Ovary (tissue), 9 donors: ENCODE data around the gene ARHGEF4. TPM values are rescaled to one million over a fixed set of nuclear protein-coding genes. Genes with fewer than 3 reads are reported as not detected.

Experiments used
- DNase-seq, 5 donors: peaks; one replicate each; pipeline ENCODE4 v3.0.0-alpha.2; 2019 to 2020
- H3K27ac ChIP-seq, 2 donors: fragments of 200-600 bp; one replicate each; pipeline versions ENCODE4 v1.5.1 to v1.8.0; 2019 to 2022
- H3K27me3 ChIP-seq: fragments of 200-600 bp; one replicate; pipeline ENCODE4 v1.8.0; 2022
- H3K36me3 ChIP-seq: fragments of 200-600 bp; sonication (generic); one replicate; pipeline ENCODE4 v1.5.1; 2019
- H3K4me1 ChIP-seq: one replicate; pipeline ENCODE4 v1.8.1; 2013; ENCODE audit warnings: mild to moderate bottlenecking, moderate library complexity; ENCODE audit not compliant: insufficient read depth
- H3K4me3 ChIP-seq: fragments of 200-600 bp; sonication (generic); one replicate; pipeline ENCODE4 v1.5.1; 2017
- H3K9me3 ChIP-seq, 2 donors: fragments of 200-600 bp in 1 of 2; sonication (generic) in 1 of 2; one replicate each; pipeline versions ENCODE4 v1.5.1 to v1.8.1; 2013 to 2019; ENCODE audit warnings: mild to moderate bottlenecking in 1 of 2, moderate library complexity in 1 of 2
- EP300 ChIP-seq: sonication (generic); formaldehyde crosslinking; IDR thresholded peaks from one replicate; pipeline ENCODE4 v1.6.1; 2017; ENCODE audit warnings: antibody characterized with exemption
- POLR2A ChIP-seq: fragments of 450-650 bp; IDR thresholded peaks from one replicate; pipeline ENCODE4 v1.6.1; 2017; ENCODE audit warnings: antibody characterized with exemption, mild to moderate bottlenecking, moderate library complexity
- WGBS, 3 donors: extraction: QIAGEN DNeasy Blood & Tissue Kit in 1 of 3; methylation state at CpG; one replicate each; pipeline versions ENCODE4 v1.1.5 to v1.1.7; 2013 to 2017; 5-methylcytosine and 5-hydroxymethylcytosine counted together
- intact Hi-C, 4 donors: fragments of 100-400 bp; cut with DNase I; formaldehyde crosslinking; loops; one replicate each; pipeline versions ENCODE4 v1.11.0 to v1.15.1; 2022 to 2023
- polyA plus RNA-seq, 2 donors: library from polyadenylated mRNA; stranded (reverse); fragments of 200-250 nt in 1 of 2; fragments of 350-450 nt in 1 of 2; fragmentation: Illumina TruSeq in 1 of 2; extraction: RNeasy Lipid Tissue Mini Kit (QIAGEN cat#74804) in 1 of 2; gene quantifications; one replicate each; pipeline ENCODE4 v1.2.3, GENCODE V29; 2013 to 2014
- total RNA-seq, 7 donors: library from RNA; depleted of rRNA in 2 of 7; stranded (reverse); fragments of >200 nt in 2 of 7; fragmentation: NEBNext Ultra II Directional in 3 of 7; extraction: Animal tissue kit (Norgen Biotek cat#: 25700) in 3 of 7; gene quantifications; one replicate each; pipeline versions ENCODE4 v1.1.0 to v1.2.4, GENCODE V29; 2016 to 2023
- TF ChIP-seq, protein P1 (sequence below), 3 donors: fragments of 450-650 bp in 2 of 3; fragments of 200-600 bp in 1 of 3; IDR thresholded peaks; one replicate each; pipeline versions ENCODE4 v1.5.1 to v1.8.0; 2016 to 2022; ENCODE audit warnings: antibody characterized with exemption in 3 of 3, mild to moderate bottlenecking in 1 of 3
- donor health status: DM: no; HTN: no; CAD: no; lungs with moderate emphysema.
- donor health status: DM: no; HTN: no; CAD: no.
- donor health status: Bipolar disorder and iron deficiency.
- donor health status: DM: yes; HTN: yes; CAD: no.
- donor health status: DM: no; HTN: no; CAD: no.
- donor health status: DM: yes; HTN: yes; CAD: no.

The ARHGEF4 gene
- total and polyA plus RNA-seq, 9 donors, result 8.6 to 27.4 (median 18.0) TPM

DNA sequence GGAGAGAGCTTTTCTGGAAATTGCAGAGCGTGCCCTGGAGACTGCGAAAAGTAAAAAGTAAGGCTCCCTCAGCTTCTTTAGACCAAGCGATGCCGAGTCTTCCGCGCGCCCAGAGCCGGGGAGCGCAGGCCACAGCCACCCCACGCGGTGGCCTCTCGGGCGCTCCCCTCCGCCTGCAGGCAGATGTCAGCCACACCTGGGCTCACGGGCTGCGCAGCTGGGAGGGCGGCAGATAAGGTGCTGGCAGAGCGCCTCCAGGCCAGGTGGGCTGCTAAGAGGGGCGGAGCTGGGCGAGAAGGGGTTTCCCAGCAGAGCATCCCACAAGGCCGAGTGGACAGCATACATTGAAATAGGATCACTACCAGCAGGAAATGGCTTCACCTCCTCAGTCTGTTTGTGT, 81.7 kb downstream of the ARHGEF4 start:
- intact Hi-C loops, result no loop called here
- Histone ChIP-seq H3K27ac (no peak overlapping the region), H3K9me3 (no peaks in the 10 kb centered on the region), H3K4me1 (no peaks in the 10 kb centered on the region), H3K4me3 (no peak overlapping the region), H3K27me3 (no peaks in the 10 kb centered on the region), H3K36me3 (no peaks in the 10 kb centered on the region)
- WGBS, 3 donors, result 58 to 74% (median 62%) methylated on average over 21 of the region's 21 CpGs
- no peak for DNase-seq
- TF ChIP-seq, protein P1, sequence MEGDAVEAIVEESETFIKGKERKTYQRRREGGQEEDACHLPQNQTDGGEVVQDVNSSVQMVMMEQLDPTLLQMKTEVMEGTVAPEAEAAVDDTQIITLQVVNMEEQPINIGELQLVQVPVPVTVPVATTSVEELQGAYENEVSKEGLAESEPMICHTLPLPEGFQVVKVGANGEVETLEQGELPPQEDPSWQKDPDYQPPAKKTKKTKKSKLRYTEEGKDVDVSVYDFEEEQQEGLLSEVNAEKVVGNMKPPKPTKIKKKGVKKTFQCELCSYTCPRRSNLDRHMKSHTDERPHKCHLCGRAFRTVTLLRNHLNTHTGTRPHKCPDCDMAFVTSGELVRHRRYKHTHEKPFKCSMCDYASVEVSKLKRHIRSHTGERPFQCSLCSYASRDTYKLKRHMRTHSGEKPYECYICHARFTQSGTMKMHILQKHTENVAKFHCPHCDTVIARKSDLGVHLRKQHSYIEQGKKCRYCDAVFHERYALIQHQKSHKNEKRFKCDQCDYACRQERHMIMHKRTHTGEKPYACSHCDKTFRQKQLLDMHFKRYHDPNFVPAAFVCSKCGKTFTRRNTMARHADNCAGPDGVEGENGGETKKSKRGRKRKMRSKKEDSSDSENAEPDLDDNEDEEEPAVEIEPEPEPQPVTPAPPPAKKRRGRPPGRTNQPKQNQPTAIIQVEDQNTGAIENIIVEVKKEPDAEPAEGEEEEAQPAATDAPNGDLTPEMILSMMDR (IDR thresholded peaks at IDR 0.05), result no peak
- TF ChIP-seq POLR2A, result no peak
- no peak for TF ChIP-seq EP300

DNA sequence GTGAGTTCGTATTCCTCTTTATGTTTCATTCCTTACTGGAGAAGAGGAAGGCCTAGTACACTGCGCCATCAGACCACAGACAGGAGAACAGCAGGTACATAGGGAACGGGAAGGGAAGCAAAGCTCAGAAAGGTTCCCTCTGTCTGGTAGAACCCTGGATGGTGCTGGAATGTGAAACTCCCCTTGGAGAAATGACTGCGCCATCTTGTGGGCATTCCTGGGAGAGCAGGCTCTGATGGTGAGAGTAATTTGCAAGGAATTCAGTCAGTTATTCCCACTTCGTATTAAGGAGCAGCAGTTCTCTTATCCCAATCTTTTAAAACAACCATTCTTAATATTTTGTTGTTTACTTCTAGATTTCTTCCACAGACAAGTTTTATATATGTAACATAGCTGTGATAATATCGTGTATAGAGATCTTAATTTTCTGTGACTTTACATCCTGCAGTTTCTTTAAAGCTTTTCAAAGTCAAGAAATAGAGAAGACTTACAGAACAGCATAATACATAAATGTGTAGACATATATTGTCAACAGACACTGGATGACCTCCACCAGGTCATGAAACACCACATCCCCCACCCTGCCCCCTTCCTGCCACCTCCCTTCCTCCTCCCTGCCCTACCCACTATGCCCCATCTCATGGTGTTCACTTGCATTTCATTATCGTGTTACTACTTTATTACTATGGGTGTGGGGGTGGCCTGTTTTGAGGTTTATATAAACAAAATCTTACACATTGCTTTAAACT, 83.9 kb downstream of the ARHGEF4 start:
- DNase-seq, result peak in 1 of 5 donors; percentile 70
- TF ChIP-seq EP300 (no peak), POLR2A (no peak)
- TF ChIP-seq, protein P1 (IDR thresholded peaks at IDR 0.05), result no peak
- Histone ChIP-seq H3K27me3 (no peaks in the 10 kb centered on the region), H3K27ac (no peak overlapping the region), H3K9me3 (no peaks in the 10 kb centered on the region), H3K4me1 (no peaks in the 10 kb centered on the region), H3K36me3 (no peaks in the 10 kb centered on the region), H3K4me3 (no peak overlapping the region)
- WGBS, 3 donors, result 30 to 39% (median 35%) methylated on average over 7 of the region's 7 CpGs
- intact Hi-C loops, result no loop called here

DNA sequence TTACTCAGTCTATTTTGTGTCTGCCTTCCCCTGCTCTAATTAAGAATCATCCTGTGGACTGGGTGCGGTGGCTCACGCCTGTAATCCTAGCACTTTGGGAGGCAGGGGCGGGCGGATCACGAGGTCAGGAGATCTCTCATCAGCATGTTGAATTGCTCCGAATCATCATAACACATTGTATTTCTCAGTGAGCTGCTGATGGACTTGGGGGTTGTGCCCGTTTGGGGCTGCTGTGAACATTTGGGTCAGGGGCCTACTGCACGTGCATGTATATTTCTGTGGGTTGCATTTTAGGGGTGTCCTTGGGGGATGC, 84.4 kb downstream of the ARHGEF4 start:
- no peak overlapping the region for H3K27ac ChIP-seq
- no peak for DNase-seq
- no peaks in the 10 kb centered on the region for H3K4me1 ChIP-seq
- TF ChIP-seq POLR2A, result no peak
- TF ChIP-seq, protein P1 (IDR thresholded peaks at IDR 0.05), result no peak
- no peak for TF ChIP-seq EP300
- 84 to 89% (median 88%) methylated on average over 8 of the region's 8 CpGs for WGBS, 3 donors
- H3K36me3 ChIP-seq, result no peaks in the 10 kb centered on the region
- no peak overlapping the region for H3K4me3 ChIP-seq
- H3K9me3 ChIP-seq, result no peaks in the 10 kb centered on the region
- H3K27me3 ChIP-seq, result no peaks in the 10 kb centered on the region
- intact Hi-C loops, result no loop called here

DNA sequence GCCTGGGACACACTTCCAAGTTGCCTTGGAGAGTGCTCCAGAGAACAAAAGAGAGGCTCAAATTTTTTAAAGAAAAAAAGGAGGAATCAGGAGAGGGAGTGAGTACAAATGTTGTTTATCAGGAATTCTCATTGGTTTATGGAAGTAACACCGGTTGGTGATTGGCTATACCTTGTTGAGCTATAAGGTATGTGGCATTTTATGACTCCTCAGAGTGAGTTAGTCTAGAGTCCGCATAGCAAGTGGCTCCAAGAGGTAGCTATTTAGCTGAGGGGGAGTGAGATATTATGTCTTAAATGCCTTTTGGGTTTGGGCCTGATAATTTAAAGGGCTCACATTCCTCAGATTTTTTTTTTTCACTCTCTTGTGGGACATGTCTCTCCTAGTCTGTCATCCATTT, 85.7 kb downstream of the ARHGEF4 start:
- no peak for DNase-seq
- intact Hi-C loops, result no loop called here
- no peaks in the 10 kb centered on the region for H3K27me3 ChIP-seq

More for the DNA sequence above, 85.7 kb downstream of the ARHGEF4 start:
- Histone ChIP-seq H3K9me3 (no peaks in the 10 kb centered on the region), H3K27ac (no peak overlapping the region), H3K4me1 (no peaks in the 10 kb centered on the region), H3K4me3 (no peak overlapping the region), H3K36me3 (no peaks in the 10 kb centered on the region)
- WGBS, 3 donors, result 68 to 77% (median 75%) methylated on average over 2 of the region's 2 CpGs
- TF ChIP-seq POLR2A, result no peak
- TF ChIP-seq, protein P1 (IDR thresholded peaks at IDR 0.05), result no peak
- TF ChIP-seq EP300, result no peak
